Fibroblast of villous mesenchyme (primary cell): Measurements from ENCODE around the gene MEAK7. TPM values are rescaled to one million over a fixed set of nuclear protein-coding genes. Genes with fewer than 3 reads are reported as not detected.

Source experiments
- DNase-seq: peaks from one replicate; pipeline ENCODE4 v3.0.0-alpha.2; 2010; ENCODE audit warnings: low read depth
- H3K4me3 ChIP-seq: 2 replicates; pipeline ENCODE4 v1.5.1; 2011; ENCODE audit warnings: low read depth, mild to moderate bottlenecking, low read length
- total RNA-seq: library from RNA; depleted of rRNA; stranded (reverse); fragments of >200 nt; gene quantifications from 2 replicates; pipeline ENCODE4 v1.2.3, GENCODE V29; 2012
- TF ChIP-seq, protein P1 (sequence below): IDR thresholded peaks from 2 replicates; pipeline ENCODE4 v1.5.1; 2012; ENCODE audit warnings: low read depth, mild to moderate bottlenecking, low read length; ENCODE audit not compliant: insufficient read depth

The MEAK7 gene, protein sequence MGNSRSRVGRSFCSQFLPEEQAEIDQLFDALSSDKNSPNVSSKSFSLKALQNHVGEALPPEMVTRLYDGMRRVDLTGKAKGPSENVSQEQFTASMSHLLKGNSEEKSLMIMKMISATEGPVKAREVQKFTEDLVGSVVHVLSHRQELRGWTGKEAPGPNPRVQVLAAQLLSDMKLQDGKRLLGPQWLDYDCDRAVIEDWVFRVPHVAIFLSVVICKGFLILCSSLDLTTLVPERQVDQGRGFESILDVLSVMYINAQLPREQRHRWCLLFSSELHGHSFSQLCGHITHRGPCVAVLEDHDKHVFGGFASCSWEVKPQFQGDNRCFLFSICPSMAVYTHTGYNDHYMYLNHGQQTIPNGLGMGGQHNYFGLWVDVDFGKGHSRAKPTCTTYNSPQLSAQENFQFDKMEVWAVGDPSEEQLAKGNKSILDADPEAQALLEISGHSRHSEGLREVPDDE
- total RNA-seq, result 23.5 and 27.2 TPM in 2 replicates

DNA sequence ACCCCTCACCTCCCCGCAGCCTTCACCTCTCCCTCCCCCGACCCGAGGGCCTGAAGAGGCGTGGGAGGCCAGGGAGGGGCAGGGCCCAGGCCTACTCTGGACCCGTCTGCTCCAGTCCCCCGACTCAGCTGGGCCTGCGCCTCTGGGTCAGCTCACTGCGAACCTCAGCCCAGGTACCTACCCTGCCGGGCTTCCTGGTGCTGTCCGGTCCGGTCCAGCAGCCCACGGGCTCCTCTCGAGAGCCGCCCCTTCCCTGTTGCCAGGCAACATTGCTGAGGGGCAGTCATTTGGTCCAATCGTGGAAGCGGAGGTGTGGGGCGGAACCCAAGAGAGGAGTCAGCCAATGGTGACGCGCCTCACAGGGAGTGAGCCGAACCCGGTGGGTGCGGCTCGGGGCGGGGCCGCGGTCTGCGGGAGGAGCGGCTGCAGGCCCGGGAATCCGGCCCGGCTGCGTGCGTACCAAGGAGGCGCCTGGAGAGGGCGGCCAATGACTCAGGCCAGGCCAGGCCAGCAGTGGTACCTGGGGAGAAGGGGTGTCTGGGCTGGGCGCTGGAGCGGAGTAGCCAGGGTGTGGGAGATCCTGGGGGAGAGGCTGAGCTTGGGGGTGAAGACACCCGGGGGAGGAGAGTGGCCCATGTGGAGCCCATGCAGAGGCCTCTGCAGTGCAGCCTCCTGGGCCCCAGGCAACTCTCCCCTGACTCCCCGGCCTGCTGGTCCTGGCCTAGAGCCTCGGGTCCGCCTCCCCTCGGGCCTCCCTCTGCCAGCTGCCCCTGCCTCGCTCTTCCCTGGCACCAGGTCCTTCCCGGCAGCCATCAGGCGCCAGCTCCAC is at the start of gene MEAK7:
Gene MEAK7, minus strand, starts transcription at position 240 of the 829 bp plus-strand sequence. CDS start 6,573 bp downstream, outside the sequence.
- H3K4me3 ChIP-seq, result peak within 1 kb of the TSS; percentile 96
- TF ChIP-seq, protein P1, sequence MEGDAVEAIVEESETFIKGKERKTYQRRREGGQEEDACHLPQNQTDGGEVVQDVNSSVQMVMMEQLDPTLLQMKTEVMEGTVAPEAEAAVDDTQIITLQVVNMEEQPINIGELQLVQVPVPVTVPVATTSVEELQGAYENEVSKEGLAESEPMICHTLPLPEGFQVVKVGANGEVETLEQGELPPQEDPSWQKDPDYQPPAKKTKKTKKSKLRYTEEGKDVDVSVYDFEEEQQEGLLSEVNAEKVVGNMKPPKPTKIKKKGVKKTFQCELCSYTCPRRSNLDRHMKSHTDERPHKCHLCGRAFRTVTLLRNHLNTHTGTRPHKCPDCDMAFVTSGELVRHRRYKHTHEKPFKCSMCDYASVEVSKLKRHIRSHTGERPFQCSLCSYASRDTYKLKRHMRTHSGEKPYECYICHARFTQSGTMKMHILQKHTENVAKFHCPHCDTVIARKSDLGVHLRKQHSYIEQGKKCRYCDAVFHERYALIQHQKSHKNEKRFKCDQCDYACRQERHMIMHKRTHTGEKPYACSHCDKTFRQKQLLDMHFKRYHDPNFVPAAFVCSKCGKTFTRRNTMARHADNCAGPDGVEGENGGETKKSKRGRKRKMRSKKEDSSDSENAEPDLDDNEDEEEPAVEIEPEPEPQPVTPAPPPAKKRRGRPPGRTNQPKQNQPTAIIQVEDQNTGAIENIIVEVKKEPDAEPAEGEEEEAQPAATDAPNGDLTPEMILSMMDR, result peak; percentile 9
- peak; percentile 98 for DNase-seq

DNA sequence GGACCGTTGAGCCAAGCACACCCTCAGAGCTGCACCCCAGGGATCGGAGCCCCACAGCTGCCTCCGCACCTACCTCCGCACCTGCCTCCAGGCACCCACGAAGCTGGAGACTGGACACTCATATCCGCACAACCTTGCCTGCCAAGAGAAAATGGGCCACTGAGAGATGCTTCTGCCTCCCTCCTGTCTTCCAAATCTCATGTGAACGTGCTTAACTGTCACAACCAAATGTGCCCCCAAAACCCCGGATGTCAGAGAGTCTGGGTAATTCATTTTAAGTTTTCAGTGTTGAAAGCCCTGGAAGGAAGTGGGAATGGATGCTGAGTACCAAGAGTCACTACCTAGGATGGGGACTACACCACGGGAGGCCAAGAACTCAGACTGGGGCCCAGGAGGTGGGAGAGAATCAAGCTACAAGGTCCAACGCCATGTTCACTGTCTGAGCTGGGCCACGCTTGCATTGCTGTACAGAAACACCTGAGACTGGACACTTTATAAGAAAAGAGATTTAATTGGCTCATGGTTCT is 49.5 kb upstream of the MEAK7 start:
- H3K4me3 ChIP-seq, result no peak overlapping the region
- no peak for DNase-seq
- TF ChIP-seq, protein P1, result no peak

DNA sequence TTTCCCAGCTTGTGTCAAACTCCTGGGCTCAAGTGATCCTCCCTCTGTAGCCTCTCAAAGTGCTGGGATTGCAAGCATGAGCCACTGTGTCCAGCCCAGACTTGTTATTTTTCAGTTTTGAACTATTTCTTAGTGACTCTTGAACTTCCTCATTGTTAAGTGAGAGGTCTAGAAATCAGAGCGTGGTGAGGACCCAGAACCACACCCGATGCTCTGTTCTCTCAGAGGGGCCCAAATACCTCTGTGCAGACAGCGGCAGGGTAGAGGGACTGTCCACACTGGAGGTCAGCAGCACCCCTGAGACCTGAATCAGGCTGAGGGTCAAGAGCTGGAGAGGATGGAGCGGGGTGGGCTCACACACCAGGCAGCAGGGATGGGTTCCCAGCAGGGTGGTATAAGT is 47.7 kb upstream of the MEAK7 start:
- DNase-seq, result no peak
- TF ChIP-seq, protein P1, result no peak
- H3K4me3 ChIP-seq, result no peak overlapping the region

DNA sequence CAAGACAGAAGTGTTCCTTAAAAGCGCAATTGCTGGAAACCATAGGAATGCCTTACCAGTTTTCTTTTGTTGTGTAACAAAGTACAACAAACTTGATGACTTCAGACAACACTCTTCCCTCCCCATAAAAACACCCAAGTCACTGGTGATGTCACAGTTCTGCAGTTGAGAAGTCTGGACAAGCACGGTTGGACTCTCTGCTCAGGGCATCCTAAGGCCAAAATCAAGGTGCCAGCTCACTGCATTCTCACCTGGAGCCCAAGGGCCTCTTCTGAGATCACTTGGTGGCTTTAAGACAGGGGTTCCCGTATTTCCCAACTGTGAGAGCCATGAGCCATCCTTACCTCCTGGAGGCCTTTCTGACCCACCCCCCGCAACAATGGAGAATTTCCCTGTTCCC is 45.6 kb upstream of the MEAK7 start:
- H3K4me3 ChIP-seq, result no peak overlapping the region
- no peak for DNase-seq
- TF ChIP-seq, protein P1, result no peak

DNA sequence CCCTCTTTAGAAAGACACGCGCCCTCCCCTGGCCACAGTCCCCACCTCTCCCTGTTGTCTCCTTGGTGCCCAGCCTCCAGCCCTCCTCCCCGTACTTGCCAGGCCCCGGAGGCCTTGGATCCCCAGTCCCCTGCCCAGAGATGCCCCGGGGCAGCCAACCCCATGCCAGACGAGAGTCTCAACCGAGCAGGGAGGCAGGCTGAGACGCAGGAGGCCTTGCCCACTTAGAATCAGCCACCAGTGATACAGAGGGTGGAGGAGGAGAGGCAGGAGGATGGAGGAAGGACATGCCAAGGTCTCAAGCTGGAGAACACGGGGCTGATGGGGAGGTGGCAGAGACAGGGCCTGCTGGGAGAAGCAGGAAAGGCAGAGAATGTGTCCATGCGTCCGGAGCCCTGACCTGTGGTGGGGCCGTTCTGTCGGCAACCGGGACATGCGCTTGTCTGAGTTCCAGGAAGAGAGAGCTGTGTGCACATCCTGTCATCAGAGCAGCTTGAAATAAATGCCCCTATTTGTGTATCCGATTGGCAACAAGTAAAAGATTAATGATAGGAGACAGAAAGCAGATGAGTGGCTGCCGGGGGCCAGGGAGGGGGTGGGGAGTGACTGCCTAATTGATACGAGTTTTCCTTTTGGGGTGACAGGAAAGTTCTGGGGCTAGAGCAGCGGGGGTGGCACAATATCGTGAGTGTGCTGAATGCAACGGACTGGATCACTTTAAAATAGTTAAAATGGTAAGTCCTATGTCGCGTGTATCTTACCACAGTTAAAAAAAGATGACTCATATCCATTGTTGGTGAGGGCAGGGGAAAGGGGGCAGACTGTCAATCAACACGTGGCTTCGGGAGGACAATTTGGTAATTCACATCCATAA is 44.7 kb upstream of the MEAK7 start:
- H3K4me3 ChIP-seq, result no peak overlapping the region
- TF ChIP-seq, protein P1, result no peak
- DNase-seq, result no peak

DNA sequence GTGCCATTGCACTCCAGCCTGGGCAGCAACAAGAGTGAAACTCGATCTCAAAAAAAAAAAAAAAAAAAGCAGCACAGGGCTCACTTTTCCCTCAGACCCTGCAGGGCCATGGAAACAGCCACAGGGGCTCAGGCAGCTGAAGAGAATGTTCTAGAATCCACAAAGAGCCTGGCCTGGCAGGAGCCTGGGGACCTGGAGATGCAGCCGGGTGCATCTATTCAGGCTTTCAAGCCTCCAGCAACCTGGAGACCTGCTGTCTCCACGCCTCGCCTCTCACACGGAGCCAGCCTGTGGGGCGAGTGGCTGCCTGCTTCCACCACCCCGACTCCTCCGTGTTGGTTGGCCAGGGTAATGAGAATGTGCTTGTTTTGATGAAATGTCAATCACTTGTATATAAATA is 44.0 kb upstream of the MEAK7 start:
- DNase-seq, result no peak
- H3K4me3 ChIP-seq, result no peak overlapping the region
- TF ChIP-seq, protein P1, result no peak
